ENCODE data around the gene CTSC. TPM values are rescaled to one million over a fixed set of nuclear protein-coding genes. Genes with fewer than 3 reads are reported as not detected.

Gene CTSC
- total RNA-seq, 4 donors from 2014 or later, result 41.2 to 84.6 (median 46.0) TPM

DNA sequence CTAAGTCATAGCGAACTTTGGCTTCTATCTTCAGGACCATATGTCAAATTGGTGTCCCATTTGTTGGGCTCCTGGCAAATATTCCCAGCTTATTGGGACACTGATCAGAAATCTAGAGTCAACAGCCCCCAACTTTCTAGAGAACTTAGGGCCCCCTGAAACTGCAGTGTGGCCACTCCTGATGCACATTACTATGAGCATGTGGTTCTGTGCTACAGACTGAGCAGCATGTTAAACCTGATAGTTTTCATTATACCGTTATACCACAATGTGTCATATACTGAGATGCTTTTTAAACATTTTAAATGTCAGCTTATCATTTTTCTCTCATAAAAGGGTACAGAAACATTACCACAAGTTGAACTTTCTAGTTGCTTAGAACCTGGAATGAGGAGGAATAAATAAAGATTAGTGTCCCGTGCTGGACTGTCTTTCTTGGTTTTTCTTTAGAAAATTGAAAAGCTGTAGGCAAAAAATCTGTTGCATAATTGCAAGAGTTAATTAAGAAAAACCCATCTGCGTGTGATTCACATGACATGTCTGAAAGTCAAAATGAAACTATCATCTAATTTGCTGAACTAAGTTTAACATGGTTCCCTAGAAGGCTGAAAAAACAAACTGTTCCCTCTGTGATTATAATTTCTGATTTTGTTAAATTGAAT is 16.4 kb upstream of the CTSC start:
- H3K4me3 ChIP-seq, result no peak overlapping the region
- no peaks in the 10 kb centered on the region for H3K9me3 ChIP-seq
- 43 to 63% methylated on average over 4 of the region's 4 CpGs for WGBS, 2 donors
- H3K4me1 ChIP-seq, result peaks cover 0 to 15% (median 3%) of the 10 kb centered on the region in 4 donors
- no peak overlapping the region for H3K27ac ChIP-seq
- no peaks in the 10 kb centered on the region for H3K36me3 ChIP-seq
- no peak for TF ChIP-seq EP300 (IDR thresholded peaks at IDR 0.05)
- TF ChIP-seq, protein P1, sequence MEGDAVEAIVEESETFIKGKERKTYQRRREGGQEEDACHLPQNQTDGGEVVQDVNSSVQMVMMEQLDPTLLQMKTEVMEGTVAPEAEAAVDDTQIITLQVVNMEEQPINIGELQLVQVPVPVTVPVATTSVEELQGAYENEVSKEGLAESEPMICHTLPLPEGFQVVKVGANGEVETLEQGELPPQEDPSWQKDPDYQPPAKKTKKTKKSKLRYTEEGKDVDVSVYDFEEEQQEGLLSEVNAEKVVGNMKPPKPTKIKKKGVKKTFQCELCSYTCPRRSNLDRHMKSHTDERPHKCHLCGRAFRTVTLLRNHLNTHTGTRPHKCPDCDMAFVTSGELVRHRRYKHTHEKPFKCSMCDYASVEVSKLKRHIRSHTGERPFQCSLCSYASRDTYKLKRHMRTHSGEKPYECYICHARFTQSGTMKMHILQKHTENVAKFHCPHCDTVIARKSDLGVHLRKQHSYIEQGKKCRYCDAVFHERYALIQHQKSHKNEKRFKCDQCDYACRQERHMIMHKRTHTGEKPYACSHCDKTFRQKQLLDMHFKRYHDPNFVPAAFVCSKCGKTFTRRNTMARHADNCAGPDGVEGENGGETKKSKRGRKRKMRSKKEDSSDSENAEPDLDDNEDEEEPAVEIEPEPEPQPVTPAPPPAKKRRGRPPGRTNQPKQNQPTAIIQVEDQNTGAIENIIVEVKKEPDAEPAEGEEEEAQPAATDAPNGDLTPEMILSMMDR (IDR thresholded peaks at IDR 0.05), result no peak
- no peaks in the 10 kb centered on the region for H3K27me3 ChIP-seq
- DNase-seq (ENCODE audit: low spot score in 2 of 2), result no peak

DNA sequence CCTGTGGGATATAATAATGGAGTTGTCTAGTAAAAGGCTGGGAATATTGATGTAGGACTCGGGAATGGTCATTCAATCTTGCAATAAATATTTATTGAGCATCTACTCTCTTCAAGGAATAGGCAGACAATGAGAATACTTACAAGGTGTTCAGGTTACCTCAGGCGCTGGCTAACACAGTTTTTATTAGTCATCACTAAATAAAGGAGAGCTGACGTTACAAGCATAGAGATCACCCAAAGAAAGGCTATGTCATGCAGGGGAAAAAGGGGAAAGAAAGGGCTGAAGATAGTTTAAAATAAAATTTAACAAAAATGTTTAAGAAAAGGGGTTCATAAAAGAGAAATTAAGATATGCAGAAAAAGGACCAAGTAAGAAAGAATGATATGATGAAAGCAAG is 15.8 kb upstream of the CTSC start:
- H3K27me3 ChIP-seq, result no peaks in the 10 kb centered on the region
- H3K27ac ChIP-seq, result no peak overlapping the region
- TF ChIP-seq, protein P1 (IDR thresholded peaks at IDR 0.05), result no peak
- TF ChIP-seq EP300 (IDR thresholded peaks at IDR 0.05) (no peak), POLR2A (IDR thresholded peaks at IDR 0.05) (no peak)
- WGBS, 2 donors, result 93 to 95% methylated on average over 3 of the region's 3 CpGs
- H3K9me3 ChIP-seq, result no peaks in the 10 kb centered on the region
- no peaks in the 10 kb centered on the region for H3K36me3 ChIP-seq
- no peak overlapping the region for H3K4me3 ChIP-seq
- peaks cover 0 to 14% (median 3%) of the 10 kb centered on the region in 4 donors for H3K4me1 ChIP-seq
- DNase-seq (ENCODE audit: low spot score in 2 of 2), result no peak

DNA sequence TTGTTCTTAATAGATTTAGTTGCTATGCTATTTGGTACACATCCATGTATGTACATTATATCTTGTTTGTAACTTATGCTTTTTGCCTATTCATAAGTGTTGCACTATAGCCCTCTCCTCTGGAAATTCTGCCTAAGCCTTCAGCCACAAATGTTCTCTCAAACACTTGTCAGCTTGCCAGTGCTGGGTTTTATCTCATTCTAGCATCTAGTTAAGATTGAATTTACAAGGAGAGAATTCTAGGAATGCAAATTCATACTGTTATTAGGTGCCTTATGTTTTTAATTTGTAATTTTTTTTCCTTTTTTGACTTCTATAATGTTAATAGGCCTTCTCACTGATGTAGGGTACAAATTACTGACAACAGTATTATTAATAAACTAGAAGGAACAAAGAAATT is 14.6 kb upstream of the CTSC start:
- H3K36me3 ChIP-seq, result no peaks in the 10 kb centered on the region
- H3K27me3 ChIP-seq, result no peaks in the 10 kb centered on the region
- no peak overlapping the region for H3K27ac ChIP-seq
- peaks cover 0 to 6% (median under 1%) of the 10 kb centered on the region in 4 donors for H3K4me1 ChIP-seq
- H3K4me3 ChIP-seq, result no peak overlapping the region
- H3K9me3 ChIP-seq, result no peaks in the 10 kb centered on the region
- TF ChIP-seq POLR2A (IDR thresholded peaks at IDR 0.05), result no peak
- no peak for TF ChIP-seq EP300 (IDR thresholded peaks at IDR 0.05)
- TF ChIP-seq, protein P1 (IDR thresholded peaks at IDR 0.05), result no peak
- DNase-seq (ENCODE audit: low spot score in 2 of 2), result no peak

DNA sequence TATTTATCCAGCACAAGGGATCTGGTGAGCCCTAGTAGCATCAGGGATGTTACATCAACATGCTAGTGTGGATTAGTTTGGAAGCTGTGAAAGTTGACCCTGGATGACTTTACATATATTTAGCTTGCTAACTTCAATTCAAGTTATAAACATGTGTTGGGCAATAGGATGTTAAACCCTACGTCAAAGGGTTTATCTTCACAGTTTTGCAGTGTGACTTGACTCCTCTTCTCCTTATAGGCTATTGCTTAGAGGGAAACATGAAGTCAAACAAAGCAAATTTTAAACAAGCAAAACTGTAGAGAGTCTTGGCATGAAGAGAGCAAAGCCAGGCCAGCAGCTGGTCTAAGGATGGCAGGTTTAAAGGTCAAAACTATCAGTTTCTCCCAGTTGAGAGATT is 11.3 kb upstream of the CTSC start:
- H3K9me3 ChIP-seq, result no peaks in the 10 kb centered on the region
- H3K4me3 ChIP-seq, result no peak overlapping the region
- no peak overlapping the region for H3K27ac ChIP-seq
- no peak for DNase-seq (ENCODE audit: low spot score in 2 of 2)
- TF ChIP-seq POLR2A (IDR thresholded peaks at IDR 0.05) (no peak), EP300 (IDR thresholded peaks at IDR 0.05) (no peak)
- TF ChIP-seq, protein P1 (IDR thresholded peaks at IDR 0.05), result no peak
- no peaks in the 10 kb centered on the region for H3K4me1 ChIP-seq
- 69 to 80% methylated on average over 1 of the region's 1 CpG for WGBS, 2 donors
- no peaks in the 10 kb centered on the region for H3K36me3 ChIP-seq
- no peaks in the 10 kb centered on the region for H3K27me3 ChIP-seq

DNA sequence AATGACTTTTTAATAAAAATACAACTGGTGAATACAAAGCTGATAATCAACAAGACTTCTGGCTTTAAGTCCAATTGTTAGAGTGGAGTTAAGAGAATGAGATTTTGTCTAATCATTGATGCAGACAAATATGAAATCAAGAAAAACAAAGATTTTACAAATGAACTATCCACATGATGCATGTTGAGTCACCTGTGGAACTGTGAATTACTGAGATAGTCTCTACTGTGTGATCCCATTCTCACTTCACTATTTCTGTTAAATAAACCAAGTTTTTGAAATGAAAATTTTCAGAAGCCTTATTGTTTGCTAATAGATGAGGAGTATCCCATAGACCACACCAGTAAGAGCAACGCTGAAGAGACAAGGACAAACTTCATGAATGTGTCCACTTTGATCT is 8.4 kb upstream of the CTSC start:
- no peak overlapping the region for H3K4me3 ChIP-seq
- H3K27ac ChIP-seq, result no peak overlapping the region
- no peaks in the 10 kb centered on the region for H3K9me3 ChIP-seq
- 91 to 93% methylated on average over 1 of the region's 1 CpG for WGBS, 2 donors
- H3K4me1 ChIP-seq, result no peaks in the 10 kb centered on the region
- no peaks in the 10 kb centered on the region for H3K27me3 ChIP-seq
- no peak for DNase-seq (ENCODE audit: low spot score in 2 of 2)
- H3K36me3 ChIP-seq, result no peaks in the 10 kb centered on the region
- TF ChIP-seq, protein P1 (IDR thresholded peaks at IDR 0.05), result no peak
- TF ChIP-seq EP300 (IDR thresholded peaks at IDR 0.05), result no peak
- no peak for TF ChIP-seq POLR2A (IDR thresholded peaks at IDR 0.05)
